SK-N-SH treated with all-trans-retinoic acid at 6 μM for 48 hours (cell line): ENCODE measurements around the gene TAF6L.

Source experiments
- TSHZ2 ChIP-seq: fragments of 250-450 bp; sonication (Bioruptor Pico); IDR thresholded peaks from 2 replicates; pipeline ENCODE4 v1.5.0; 2020; ENCODE audit warnings: mild to moderate bottlenecking, moderate library complexity
- ZFP30 ChIP-seq: fragments of 450-650 bp; formaldehyde crosslinking; IDR thresholded peaks from 2 replicates; pipeline ENCODE4 v1.5.0; 2022; ENCODE audit warnings: mild to moderate bottlenecking, moderate library complexity
- ZNF70 ChIP-seq: fragments of 450-650 bp; formaldehyde crosslinking; IDR thresholded peaks from 2 replicates; pipeline ENCODE4 v1.5.0; 2020; ENCODE audit warnings: mild to moderate bottlenecking, moderate library complexity

- no peak for TF ChIP-seq ZFP30
- no peak for TF ChIP-seq ZNF70
- no peak for TF ChIP-seq TSHZ2 (CRISPR knock-in tag)
These were observed 34.8 kb downstream of the TAF6L start for GRCh38 chr11:62805961-62806441.
